ENCODE results near the gene RXRB.

DNA sequence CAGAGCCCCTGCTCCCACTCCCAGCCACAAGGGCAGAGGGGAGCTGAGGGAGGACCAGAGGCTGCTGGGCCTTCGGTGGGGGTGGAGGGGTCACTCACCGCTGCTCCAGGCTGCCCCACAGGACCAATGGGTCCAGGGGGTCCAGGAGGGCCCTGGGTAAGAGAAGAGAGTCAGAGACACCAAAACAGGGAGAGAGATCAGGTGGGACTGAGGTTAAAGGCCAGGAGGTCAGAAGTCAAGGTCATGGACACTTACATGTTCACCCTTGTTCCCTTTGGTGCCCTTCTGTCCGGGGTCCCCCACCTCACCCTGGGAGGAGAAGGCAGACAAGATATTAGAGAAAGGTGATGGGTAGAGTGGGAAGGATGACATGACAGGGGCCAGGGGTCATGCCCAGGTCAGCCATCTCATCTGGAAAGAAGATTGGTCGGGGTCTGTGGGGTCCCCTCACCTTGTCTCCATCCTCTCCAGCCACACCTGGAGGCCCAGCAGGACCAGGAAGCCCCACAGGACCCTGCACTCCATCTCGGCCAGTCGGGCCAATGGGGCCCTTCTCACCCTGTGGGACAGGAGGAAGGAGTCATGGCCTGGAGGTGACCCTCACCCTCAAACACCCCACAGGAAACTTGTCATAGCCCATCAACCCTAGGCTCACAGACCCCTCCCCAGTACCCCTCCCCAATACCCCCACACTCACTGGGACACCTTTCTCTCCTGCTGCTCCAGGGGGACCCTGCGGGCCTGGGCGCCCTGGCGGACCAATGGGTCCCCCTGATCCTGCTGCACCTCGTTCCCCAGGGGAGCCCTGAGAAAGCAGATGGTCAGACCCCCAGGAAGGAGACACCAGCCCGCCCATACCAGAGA, 29.2 kb downstream of the RXRB start:
- TF ChIP-seq, protein P1, sequence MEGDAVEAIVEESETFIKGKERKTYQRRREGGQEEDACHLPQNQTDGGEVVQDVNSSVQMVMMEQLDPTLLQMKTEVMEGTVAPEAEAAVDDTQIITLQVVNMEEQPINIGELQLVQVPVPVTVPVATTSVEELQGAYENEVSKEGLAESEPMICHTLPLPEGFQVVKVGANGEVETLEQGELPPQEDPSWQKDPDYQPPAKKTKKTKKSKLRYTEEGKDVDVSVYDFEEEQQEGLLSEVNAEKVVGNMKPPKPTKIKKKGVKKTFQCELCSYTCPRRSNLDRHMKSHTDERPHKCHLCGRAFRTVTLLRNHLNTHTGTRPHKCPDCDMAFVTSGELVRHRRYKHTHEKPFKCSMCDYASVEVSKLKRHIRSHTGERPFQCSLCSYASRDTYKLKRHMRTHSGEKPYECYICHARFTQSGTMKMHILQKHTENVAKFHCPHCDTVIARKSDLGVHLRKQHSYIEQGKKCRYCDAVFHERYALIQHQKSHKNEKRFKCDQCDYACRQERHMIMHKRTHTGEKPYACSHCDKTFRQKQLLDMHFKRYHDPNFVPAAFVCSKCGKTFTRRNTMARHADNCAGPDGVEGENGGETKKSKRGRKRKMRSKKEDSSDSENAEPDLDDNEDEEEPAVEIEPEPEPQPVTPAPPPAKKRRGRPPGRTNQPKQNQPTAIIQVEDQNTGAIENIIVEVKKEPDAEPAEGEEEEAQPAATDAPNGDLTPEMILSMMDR (IDR thresholded peaks at IDR 0.05) = no peak
- TF ChIP-seq POLR2A (IDR thresholded peaks at IDR 0.05) = no peak
- no peak for TF ChIP-seq EP300 (IDR thresholded peaks at IDR 0.05)
- TF ChIP-seq POLR2AphosphoS5 (IDR thresholded peaks at IDR 0.05) = no peak
